ENCODE data around the gene PPP1CB.

Gene PPP1CB

DNA sequence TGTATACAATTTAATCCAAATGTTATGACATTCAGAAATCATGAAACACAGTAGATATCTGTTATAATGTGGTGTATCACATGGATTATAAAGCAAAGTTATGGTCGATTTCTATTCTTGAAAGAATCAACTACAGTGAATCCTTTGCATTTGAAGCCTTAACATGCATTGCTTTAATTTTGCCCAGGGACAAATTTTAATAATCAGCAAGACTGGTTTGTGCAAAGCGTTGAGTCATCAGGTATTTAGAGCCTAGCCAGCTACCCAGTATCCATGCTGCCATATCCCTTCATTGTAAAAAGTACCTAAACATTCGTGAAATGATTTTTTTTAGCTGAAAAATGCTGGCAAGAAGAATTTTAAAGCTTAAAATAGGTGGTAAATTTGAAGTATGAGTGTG lies 50.1 kb downstream of the PPP1CB start:
- TF ChIP-seq, protein P1, sequence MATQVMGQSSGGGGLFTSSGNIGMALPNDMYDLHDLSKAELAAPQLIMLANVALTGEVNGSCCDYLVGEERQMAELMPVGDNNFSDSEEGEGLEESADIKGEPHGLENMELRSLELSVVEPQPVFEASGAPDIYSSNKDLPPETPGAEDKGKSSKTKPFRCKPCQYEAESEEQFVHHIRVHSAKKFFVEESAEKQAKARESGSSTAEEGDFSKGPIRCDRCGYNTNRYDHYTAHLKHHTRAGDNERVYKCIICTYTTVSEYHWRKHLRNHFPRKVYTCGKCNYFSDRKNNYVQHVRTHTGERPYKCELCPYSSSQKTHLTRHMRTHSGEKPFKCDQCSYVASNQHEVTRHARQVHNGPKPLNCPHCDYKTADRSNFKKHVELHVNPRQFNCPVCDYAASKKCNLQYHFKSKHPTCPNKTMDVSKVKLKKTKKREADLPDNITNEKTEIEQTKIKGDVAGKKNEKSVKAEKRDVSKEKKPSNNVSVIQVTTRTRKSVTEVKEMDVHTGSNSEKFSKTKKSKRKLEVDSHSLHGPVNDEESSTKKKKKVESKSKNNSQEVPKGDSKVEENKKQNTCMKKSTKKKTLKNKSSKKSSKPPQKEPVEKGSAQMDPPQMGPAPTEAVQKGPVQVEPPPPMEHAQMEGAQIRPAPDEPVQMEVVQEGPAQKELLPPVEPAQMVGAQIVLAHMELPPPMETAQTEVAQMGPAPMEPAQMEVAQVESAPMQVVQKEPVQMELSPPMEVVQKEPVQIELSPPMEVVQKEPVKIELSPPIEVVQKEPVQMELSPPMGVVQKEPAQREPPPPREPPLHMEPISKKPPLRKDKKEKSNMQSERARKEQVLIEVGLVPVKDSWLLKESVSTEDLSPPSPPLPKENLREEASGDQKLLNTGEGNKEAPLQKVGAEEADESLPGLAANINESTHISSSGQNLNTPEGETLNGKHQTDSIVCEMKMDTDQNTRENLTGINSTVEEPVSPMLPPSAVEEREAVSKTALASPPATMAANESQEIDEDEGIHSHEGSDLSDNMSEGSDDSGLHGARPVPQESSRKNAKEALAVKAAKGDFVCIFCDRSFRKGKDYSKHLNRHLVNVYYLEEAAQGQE (IDR thresholded peaks at IDR 0.05; ENCODE audit: insufficient replicate concordance, low read depth): no peak
- no peak for TF ChIP-seq POLR2AphosphoS5 (IDR thresholded peaks at IDR 0.05; ENCODE audit: low read depth)
- TF ChIP-seq GABPA (IDR thresholded peaks at IDR 0.05; ENCODE audit: low read depth): no peak
- TF ChIP-seq, protein P2, sequence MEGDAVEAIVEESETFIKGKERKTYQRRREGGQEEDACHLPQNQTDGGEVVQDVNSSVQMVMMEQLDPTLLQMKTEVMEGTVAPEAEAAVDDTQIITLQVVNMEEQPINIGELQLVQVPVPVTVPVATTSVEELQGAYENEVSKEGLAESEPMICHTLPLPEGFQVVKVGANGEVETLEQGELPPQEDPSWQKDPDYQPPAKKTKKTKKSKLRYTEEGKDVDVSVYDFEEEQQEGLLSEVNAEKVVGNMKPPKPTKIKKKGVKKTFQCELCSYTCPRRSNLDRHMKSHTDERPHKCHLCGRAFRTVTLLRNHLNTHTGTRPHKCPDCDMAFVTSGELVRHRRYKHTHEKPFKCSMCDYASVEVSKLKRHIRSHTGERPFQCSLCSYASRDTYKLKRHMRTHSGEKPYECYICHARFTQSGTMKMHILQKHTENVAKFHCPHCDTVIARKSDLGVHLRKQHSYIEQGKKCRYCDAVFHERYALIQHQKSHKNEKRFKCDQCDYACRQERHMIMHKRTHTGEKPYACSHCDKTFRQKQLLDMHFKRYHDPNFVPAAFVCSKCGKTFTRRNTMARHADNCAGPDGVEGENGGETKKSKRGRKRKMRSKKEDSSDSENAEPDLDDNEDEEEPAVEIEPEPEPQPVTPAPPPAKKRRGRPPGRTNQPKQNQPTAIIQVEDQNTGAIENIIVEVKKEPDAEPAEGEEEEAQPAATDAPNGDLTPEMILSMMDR (IDR thresholded peaks at IDR 0.05; ENCODE audit: insufficient read depth, low read length): no peak
- no peak for TF ChIP-seq SPI1 (IDR thresholded peaks at IDR 0.05; ENCODE audit: borderline replicate concordance, low read depth)
- no peaks in the 10 kb centered on the region for H3K27me3 ChIP-seq (ENCODE audit: insufficient read depth, poor library complexity, severe bottlenecking)
- no peak overlapping the region for H3K27ac ChIP-seq (replicated peaks)
- H3K4me3 ChIP-seq (replicated peaks; ENCODE audit: insufficient read depth, low read length): no peak overlapping the region
- DNase-seq (ENCODE audit: low read depth in 1 of 2, low spot score in 1 of 2): no peak

DNA sequence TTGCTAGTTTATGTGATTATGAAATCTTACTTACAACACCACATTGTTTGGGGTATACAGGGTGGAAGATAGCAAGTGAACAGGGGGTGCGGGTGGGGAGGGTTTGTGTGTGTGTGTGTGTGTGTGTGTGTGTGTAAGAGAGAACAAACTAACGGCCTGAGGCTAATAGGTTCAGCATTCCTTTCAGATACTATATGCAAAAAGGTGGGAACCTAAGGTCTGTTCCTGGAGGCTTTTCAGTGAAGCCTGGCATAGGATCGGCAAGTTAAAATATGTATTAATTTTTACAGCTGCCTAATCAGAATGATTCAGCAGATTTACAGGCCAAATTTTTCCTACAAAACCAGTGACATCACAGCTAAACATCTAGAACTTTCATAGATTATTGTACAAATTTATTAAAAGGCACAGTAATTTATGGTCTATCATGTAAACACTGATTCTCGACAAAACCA lies 51.4 kb downstream of the PPP1CB start:
- Histone ChIP-seq H3K27ac (replicated peaks) (no peak overlapping the region), H3K4me3 (replicated peaks; ENCODE audit: insufficient read depth, low read length) (no peak overlapping the region), H3K27me3 (ENCODE audit: insufficient read depth, poor library complexity, severe bottlenecking) (no peaks in the 10 kb centered on the region)
- no peak for DNase-seq (ENCODE audit: low read depth in 1 of 2, low spot score in 1 of 2)
- no peak for TF ChIP-seq POLR2AphosphoS5 (IDR thresholded peaks at IDR 0.05; ENCODE audit: low read depth)
- no peak for TF ChIP-seq SPI1 (IDR thresholded peaks at IDR 0.05; ENCODE audit: borderline replicate concordance, low read depth)
- TF ChIP-seq, protein P2 (IDR thresholded peaks at IDR 0.05; ENCODE audit: insufficient read depth, low read length): no peak
- TF ChIP-seq, protein P1 (IDR thresholded peaks at IDR 0.05; ENCODE audit: insufficient replicate concordance, low read depth): no peak
- no peak for TF ChIP-seq GABPA (IDR thresholded peaks at IDR 0.05; ENCODE audit: low read depth)

DNA sequence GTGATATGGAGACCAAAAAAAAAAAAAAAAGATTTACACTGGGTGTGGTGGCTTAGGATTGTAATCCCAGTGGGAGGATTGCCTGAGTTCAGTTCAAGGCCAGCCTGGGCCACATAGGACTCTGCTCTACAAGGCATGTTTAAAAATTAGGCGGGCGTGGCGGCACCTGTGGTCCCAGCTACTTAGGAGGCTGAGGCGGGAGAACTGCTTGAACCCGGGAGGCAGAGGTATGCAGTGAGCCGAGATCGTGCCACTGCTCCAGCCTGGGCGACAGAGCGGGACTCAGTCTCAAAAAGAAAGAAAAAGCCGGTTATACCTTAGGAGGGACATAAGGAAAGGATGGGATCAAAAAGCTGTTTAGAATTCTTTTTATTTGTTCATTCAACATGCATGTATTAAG lies 58.3 kb downstream of the PPP1CB start:
- Histone ChIP-seq H3K27me3 (ENCODE audit: insufficient read depth, poor library complexity, severe bottlenecking) (no peaks in the 10 kb centered on the region), H3K27ac (replicated peaks) (peak overlapping the region; percentile 49), H3K4me3 (replicated peaks; ENCODE audit: insufficient read depth, low read length) (peak overlapping the region; percentile 47)
- DNase-seq (ENCODE audit: low read depth in 1 of 2, low spot score in 1 of 2): no peak
- TF ChIP-seq GABPA (IDR thresholded peaks at IDR 0.05; ENCODE audit: low read depth): no peak

DNA sequence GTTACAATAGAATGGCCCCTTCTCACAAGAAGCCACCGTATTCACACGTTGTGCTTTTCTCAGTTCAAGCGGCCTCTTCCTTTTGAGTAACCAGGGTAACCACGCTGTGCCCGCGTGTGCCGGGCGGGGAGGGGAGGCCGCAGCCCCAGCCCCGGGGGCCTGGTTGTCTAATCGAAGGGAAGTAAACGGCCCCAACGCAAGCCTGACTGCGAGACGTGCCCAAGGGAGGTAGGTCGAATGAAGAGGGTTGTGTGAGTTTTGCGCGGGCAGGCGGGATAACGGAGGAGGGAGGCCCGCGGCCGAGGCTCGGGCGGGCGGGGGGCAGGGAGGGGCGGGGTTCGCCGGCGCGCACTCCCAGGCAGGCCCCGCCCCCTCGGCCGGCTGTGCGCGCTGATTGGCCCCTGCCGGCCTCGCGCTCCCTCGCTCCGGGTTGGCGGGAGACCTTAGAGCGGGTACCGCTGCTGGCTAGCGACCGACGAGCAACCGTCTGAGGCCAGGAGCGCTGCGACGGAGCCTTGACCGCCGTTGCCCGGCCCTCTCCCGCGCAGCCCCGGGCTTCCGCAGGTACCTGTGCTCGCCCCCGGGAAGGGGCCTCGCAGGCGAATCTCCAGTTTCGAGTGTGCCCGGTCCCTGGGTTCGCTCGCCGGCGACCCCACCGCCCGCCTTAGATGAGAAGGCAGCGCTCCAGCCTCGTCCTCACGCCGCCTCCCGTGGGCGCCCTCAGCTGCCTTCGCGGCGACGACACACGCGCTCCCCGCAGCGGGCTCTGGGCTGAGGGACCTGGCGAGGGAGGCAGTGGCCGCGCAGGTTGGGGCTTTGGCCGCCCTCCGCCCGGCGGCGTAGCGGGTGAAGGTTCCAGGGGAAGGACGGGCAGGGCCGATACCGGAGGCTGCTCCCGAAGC lies 59.0 kb downstream of the PPP1CB start, which contains the start of gene SPDYA:
SPDYA (plus strand) TSS at position 451 of the 902 bp plus-strand sequence. CDS start 5,181 bp downstream, outside the sequence.
- peak within 1 kb of the TSS; percentile 47 for H3K4me3 ChIP-seq (replicated peaks; ENCODE audit: insufficient read depth, low read length)
- H3K27me3 ChIP-seq (ENCODE audit: insufficient read depth, poor library complexity, severe bottlenecking): no peaks in the 10 kb centered on the region
- H3K27ac ChIP-seq (replicated peaks): peak within 1 kb of the TSS; percentile 49
- peak; percentile 43 to 80 for DNase-seq (ENCODE audit: low read depth in 1 of 2, low spot score in 1 of 2)
- no peak for TF ChIP-seq GABPA (IDR thresholded peaks at IDR 0.05; ENCODE audit: low read depth)
- TF ChIP-seq, protein P2 (IDR thresholded peaks at IDR 0.05; ENCODE audit: insufficient read depth, low read length): no peak
- TF ChIP-seq POLR2AphosphoS5 (IDR thresholded peaks at IDR 0.05; ENCODE audit: low read depth): peak; percentile 48; the same call in 1 of the 2 replicates
- TF ChIP-seq, protein P1 (IDR thresholded peaks at IDR 0.05; ENCODE audit: insufficient replicate concordance, low read depth): no peak
- TF ChIP-seq SPI1 (IDR thresholded peaks at IDR 0.05; ENCODE audit: borderline replicate concordance, low read depth): peak; percentile 17; the same call in 1 of the 2 replicates
